ENCODE results near the gene PRR33.

The PRR33 gene

DNA sequence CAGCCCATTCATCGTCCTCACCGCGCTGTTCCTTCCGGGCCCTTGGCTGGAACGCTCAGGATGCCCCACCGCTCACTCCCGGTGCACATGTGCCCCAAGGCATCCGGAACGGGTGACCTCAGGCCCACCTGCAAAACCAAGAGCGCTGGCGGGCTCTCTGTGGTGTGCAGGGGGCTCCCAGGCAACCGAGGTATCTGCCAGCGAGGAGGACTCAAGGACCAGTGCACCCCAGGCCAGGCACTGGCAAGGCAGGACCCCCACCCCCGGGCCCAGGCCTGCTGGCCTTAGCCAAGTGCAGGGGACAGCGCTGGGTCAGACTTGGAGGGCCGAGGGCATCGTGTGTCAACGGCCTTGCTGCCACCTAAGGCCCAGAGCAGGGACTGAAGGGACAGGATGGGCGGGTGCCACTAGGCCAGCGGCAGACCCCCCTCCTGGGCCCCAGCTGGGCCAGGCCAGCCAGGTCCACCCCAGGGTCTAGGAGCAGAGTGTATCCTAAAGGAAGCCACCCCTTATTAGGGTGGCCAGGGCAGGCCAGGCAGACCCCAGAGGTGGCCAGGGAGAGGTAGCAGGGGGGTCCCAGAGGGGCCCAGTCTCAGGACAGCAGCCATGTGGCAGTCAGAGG, 36.3 kb upstream of the PRR33 start:
- DNase-seq: no peak

DNA sequence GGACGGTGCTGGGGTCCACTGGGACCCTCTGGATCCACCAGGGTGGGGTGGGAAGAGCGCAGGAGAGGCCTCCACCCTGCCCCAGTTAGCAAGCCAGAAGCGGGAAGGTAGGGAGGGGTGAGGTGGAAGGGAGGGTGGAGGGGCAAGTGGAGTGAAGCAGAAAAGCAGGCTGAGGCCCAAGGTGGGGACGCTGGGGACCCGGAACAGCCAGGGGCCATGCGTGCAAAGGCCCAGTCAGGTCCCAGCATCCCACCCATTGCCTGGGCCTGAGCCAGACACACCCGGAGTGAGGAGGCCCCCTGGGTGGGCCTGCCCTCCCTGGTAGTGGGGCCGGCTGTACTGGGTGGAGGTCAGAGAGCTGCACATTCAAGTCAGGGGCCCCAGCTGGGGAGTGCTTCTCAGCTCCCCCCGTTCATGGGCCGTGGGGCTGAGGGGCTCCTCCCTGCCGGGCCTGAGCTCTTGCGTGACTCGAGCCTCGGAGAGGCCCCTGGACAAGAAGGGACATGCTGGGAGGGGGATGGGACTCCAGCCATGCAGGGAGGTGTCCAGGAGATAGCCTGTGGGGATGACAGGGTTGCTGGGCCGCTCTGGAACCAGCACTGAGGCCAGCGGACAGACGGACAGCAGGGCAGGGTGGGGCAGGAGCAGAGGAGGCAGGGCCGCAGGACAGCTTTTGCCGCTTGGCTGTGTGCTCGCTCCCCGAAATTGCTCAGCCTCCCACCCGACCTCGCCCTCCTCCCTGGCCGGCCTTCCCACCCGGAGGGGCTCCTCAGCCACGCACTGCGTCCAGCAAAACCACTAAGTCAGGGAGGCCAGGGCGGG, 35.5 kb upstream of the PRR33 start:
- DNase-seq: no peak

DNA sequence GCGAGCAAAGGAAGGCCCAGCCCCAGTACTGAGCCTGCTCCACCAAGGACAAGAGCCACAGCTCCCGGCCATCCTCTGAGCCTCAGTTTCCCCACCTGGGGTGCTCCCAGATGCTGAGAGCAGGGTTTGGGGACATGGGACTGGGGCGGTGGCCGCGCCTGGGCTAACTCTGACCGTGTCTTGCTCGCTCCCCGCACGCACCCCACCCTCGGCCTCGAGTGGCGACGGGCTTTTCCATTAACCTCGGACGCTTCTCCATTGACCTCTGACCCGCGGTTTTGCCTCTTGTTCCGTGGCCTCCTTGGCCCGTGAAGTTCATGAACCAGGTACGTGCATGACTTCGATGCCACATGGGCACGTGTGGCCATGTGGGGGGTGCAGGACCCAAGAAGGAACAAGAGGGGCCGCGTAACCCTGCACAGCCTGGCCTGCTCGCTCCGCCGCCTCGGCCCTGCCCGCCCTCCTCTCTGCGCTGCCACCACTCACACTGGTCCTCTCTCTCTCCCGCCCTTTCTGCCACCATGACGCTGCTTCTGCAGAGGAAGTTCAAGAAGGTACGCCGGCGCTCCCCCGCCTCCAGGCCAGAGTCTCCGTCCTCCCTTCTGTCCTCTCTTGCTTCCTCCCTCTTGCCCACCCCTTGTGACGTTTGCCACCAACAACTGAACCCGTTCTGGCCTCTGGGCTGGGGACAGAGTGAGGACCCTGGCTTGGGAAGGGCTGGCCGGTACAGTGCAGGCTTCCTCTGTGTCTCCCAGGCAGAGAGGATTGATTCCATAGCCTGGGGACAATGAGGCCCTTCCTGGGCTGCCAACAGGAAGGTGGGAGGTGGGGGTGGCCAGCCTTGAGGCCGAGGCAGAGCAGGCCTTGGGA, 34.7 kb upstream of the PRR33 start:
- DNase-seq: peak; percentile 52 to 54

DNA sequence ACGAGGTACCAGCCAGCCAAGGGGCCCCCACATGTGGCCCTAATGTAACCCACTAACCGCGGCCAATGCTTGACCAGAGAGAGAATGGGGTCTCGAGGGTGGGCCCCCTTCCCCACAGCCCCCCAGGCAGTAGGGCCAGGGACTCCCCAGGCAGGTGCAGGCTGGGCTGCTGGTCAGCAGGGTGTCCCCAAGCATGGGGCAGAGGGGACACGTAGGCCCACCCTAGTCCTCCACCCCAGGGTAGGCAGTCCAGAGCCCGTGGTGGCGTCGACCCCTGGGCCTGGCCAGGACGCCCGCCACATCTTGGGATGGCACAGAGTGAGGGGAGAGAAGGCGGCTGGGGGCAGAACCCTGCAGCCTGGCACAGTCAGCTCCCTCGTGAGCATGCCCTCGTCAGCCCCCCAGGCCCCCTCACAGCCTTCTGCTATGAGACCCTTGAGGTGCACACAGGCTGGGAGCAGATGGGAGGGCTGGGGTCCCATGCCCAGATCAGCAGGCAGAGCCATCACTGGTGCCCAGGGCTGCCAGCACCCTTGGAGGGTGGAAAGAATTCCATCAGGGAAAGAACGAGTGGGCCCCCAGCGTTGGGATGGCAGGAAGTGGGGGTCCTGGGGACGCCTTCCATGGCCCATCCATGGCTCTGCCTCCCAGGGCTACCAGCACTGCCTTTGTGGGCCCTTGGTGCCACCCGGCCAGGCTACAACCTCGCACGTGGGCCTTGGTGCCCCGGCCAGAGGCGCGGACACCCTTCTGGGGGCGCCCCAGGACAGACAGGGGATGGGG, 33.9 kb upstream of the PRR33 start:
- no peak for DNase-seq

- DNase-seq: no peak
Measured at GRCh38 chr11:1924646-1925372, 33.1 kb upstream of the PRR33 start.

GRCh38 chr11:1924181-1924580, 32.5 kb upstream of the PRR33 start:
- DNase-seq: no peak

GRCh38 chr11:1923201-1923956, 31.7 kb upstream of the PRR33 start:
- DNase-seq: no peak

- no peak for DNase-seq
Measured at GRCh38 chr11:1922481-1923081, 30.9 kb upstream of the PRR33 start.

- no peak for DNase-seq
Measured at GRCh38 chr11:1921574-1922141, 30.0 kb upstream of the PRR33 start.

DNA sequence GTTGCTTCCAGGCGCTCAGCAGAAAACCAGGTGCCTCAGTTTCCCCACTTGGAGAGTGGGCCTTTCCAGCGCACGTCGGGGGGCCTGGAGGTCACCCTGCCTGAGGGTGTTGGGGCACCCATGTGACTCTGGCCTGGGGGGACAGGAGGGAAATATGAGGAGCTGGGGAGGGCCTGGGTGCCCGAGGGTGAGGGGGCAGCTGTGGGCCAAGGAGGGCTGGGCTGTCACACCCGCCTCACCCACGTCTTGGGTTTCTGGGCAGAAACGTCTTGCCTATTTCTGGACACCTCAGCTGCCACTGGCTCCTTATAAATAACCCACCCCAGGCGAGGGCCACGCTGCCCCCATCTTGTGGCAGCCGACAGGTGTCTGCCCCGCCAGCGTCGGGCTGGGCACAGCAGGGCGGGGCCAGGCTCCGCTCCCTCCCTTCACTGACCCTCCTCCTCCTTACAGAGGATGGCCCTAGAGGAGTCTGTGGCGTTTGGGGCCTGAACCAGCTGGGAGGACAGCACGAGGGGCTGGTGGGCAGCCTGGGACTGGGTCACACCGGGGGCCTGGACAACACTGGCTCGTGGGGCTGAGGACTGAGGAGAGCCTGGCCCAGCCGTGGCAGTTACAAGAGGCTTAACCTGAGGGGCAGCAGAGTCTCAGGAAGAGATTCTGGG, 29.3 kb upstream of the PRR33 start:
- no peak for DNase-seq

- DNase-seq: no peak
Measured at GRCh38 chr11:1920128-1920908, 28.6 kb upstream of the PRR33 start.

- peak in 1 of 2 donors; percentile 34 for DNase-seq
Measured at GRCh38 chr11:1919391-1920127, 27.9 kb upstream of the PRR33 start, which contains the start of gene TNNT3. Gene TNNT3 (plus strand): TSS chr11:1919703. CDS start chr11:1922875, 3,172 bp downstream.

GRCh38 chr11:1918436-1919315, 27.0 kb upstream of the PRR33 start:
- DNase-seq: peak in 1 of 2 donors; percentile 28

DNA sequence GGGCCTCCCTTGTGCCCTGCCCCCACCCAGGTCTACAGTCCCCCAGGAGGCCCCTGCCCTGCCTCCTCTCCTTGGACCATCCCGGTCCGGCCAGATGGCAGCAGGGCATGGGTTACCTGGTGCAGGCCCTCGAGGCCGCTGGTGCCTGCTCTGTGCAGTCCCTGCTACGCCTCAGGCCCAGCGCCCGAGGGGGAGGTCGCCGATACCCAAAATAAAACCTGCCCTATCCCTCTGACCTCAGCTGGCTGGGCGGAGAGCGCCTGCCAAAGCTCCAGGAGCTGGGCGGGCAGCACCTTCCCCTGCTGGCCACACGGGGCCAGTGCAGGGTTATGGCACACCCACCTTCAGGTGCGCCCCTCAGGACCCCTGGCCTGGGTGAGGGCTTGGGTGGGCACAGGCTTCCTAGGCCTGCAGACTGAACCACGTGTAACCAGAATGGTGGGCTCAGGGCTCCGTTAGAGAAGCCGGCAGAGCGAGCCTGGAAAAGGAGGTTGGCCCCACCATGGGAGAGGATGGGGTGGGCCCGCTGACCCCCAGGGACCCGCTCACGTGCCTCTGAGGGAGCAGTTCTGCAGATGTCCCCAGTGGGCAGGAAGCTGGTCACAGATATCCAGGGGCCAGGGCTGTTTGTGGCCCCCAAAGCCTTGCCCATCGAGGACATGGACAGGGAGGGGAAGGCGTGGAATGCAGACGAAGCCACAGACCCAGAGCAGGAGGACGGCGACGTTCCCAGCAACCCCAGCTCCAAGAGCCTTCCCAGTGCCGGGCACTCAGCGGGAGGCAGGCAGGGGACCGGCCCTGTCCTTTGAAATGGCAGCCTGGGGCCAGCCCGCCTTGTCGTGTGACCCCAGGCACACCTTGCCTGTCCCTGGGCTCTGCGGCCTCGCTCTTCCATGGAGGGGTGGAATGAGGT, 26.1 kb upstream of the PRR33 start:
- peak; percentile 13 to 36 for DNase-seq

DNA sequence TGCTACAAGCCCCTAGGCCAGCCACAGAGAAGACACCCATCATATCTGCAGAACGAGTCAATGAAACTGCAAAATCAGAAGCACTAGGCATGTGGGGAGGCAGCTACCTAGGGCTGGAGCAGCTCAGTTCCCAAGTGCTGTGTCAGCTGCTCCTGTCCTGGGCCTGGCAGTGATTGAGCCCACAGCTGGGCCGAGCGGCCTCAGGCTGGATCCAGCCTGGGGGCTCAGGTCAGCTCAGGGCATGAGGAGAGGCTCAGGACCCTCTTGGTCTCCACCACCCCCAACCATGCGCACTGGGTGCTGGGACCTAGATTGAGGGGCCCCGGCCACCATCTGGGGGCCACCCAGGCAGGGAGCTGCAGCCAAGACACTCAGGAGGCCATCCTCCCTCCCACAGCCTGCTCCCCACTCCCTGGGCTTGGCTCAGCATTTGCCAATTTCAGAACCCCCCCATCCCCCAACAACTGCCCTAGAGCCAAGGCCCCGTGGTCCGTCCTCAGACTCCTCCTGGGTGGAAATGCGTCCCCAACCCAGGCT, 25.4 kb upstream of the PRR33 start:
- peak in 1 of 2 donors; percentile 29 for DNase-seq
